IMR-90 (cell line): Measurements from ENCODE around the gene HECW1. TPM values are rescaled to one million over a fixed set of nuclear protein-coding genes. Genes with fewer than 3 reads are reported as not detected.

Source experiments
- ATAC-seq: fragments of 200-7000 bp; cut with Tn5 transposase; 2 replicates; pipeline ENCODE4 v1.9.1; 2020; ENCODE audit warnings: low read depth, mild to moderate bottlenecking, moderate library complexity
- BruUV-seq: library from RNA; stranded (reverse); fragments of 400-500 nt; replicated peaks from 2 replicates; lab custom pipeline; 2021; lab: Mats Ljungman, UMichigan
- CTCF ChIA-PET: fragments of 300-600 bp; formaldehyde crosslinking; extraction: SDS; loops from one replicate; lab custom pipeline; 2021; ENCODE audit warnings: antibody characterized with exemption; lab: Yijun Ruan, JAX
- POLR2A ChIA-PET: fragments of 300-600 bp; sonication (Branson Sonifier 250); formaldehyde crosslinking; loops from one replicate; lab custom pipeline; 2022; ENCODE audit warnings: antibody characterized with exemption; ENCODE audit not compliant: unreplicated experiment; lab: Charles Lee
- DNase-seq: peaks from one replicate; pipeline ENCODE4 v3.0.0; 2013
- H2AFZ ChIP-seq: replicated peaks from 2 replicates; pipeline ENCODE3; 2013; ENCODE audit warnings: low read length, mild to moderate bottlenecking; ENCODE audit not compliant: poor library complexity
- H2AK5ac ChIP-seq: 2 replicates; pipeline ENCODE4 v1.6.1; 2013; ENCODE audit warnings: low read depth, low read length, inconsistent platforms
- H2AK9ac ChIP-seq: replicated peaks from 2 replicates; pipeline ENCODE3; 2013; ENCODE audit warnings: mild to moderate bottlenecking, low read depth, low read length, moderate library complexity; ENCODE audit not compliant: poor library complexity
- H2BK120ac ChIP-seq: 2 replicates; pipeline ENCODE4 v1.6.1; 2013; ENCODE audit warnings: low read depth, low read length, inconsistent platforms
- H2BK15ac ChIP-seq: 3 replicates; pipeline ENCODE4 v1.6.1; 2013; ENCODE audit warnings: low read depth, low read length, inconsistent platforms
- H2BK20ac ChIP-seq: 2 replicates; pipeline ENCODE4 v1.6.1; 2013; ENCODE audit warnings: low read depth, mild to moderate bottlenecking, inconsistent platforms, low read length, moderate library complexity
- H2BK5ac ChIP-seq: 2 replicates; pipeline ENCODE4 v1.6.1; 2013; ENCODE audit warnings: mild to moderate bottlenecking, low read depth, low read length, inconsistent platforms; ENCODE audit not compliant: poor library complexity, severe bottlenecking
- H3K14ac ChIP-seq: replicated peaks from 2 replicates; pipeline ENCODE4 v1.6.1; 2013; ENCODE audit warnings: low read depth, low read length, inconsistent platforms
- H3K18ac ChIP-seq: 2 replicates; pipeline ENCODE4 v1.6.1; 2013; ENCODE audit warnings: low read depth, low read length, control low read depth
- H3K23ac ChIP-seq: 2 replicates; pipeline ENCODE4 v1.6.1; 2013; ENCODE audit warnings: low read depth, low read length, inconsistent platforms
- H3K27ac ChIP-seq: 2 replicates; pipeline ENCODE4 v1.5.1; 2013; ENCODE audit warnings: mild to moderate bottlenecking, control low read depth, low read length; ENCODE audit not compliant: insufficient read depth
- H3K27me3 ChIP-seq: 2 replicates; pipeline ENCODE4 v1.6.1; 2013; ENCODE audit warnings: low read length; ENCODE audit not compliant: control insufficient read depth, insufficient read depth
- H3K36me3 ChIP-seq: 2 replicates; pipeline ENCODE4 v1.6.1; 2013; ENCODE audit warnings: low read length, mixed read lengths; ENCODE audit not compliant: control insufficient read depth, insufficient read depth
- H3K4ac ChIP-seq: 2 replicates; pipeline ENCODE4 v1.6.1; 2013; ENCODE audit warnings: low read depth, low read length, inconsistent platforms
- H3K4me1 ChIP-seq: 2 replicates; pipeline ENCODE4 v1.6.1; 2013; ENCODE audit warnings: low read length, mixed read lengths; ENCODE audit not compliant: control insufficient read depth, insufficient read depth
- H3K4me2 ChIP-seq: 2 replicates; pipeline ENCODE4 v1.6.1; 2013; ENCODE audit warnings: low read depth, mild to moderate bottlenecking, control low read depth, low read length, moderate library complexity
- H3K4me3 ChIP-seq: 2 replicates; pipeline ENCODE4 v1.5.1; 2013; ENCODE audit warnings: low read depth, mild to moderate bottlenecking, control low read depth, low read length, moderate library complexity; ENCODE audit not compliant: insufficient read depth
- H3K56ac ChIP-seq: 2 replicates; pipeline ENCODE4 v1.6.1; 2013; ENCODE audit warnings: low read length, inconsistent platforms; ENCODE audit not compliant: insufficient read depth; ENCODE audit errors: extremely low read depth
- H3K79me1 ChIP-seq, 2 experiments: 2 replicates each; pipeline ENCODE4 v1.6.1; 2013; ENCODE audit warnings: low read length in 2 of 2, inconsistent platforms in 1 of 2, low read depth in 1 of 2
- H3K9ac ChIP-seq: 2 replicates; pipeline ENCODE4 v1.6.1; 2013; ENCODE audit warnings: low read depth, low read length, control low read depth
- H3K9me1 ChIP-seq: 2 replicates; pipeline ENCODE4 v1.6.1; 2013; ENCODE audit warnings: low read length, inconsistent platforms; ENCODE audit not compliant: insufficient read depth
- H3K9me3 ChIP-seq: 2 replicates; pipeline ENCODE4 v1.6.1; 2013; ENCODE audit warnings: low read length; ENCODE audit not compliant: control insufficient read depth, insufficient read depth
- H4K20me1 ChIP-seq: 2 replicates; pipeline ENCODE4 v1.6.1; 2013; ENCODE audit warnings: low read length, inconsistent platforms; ENCODE audit not compliant: insufficient read depth
- H4K5ac ChIP-seq: 2 replicates; pipeline ENCODE4 v1.6.1; 2013; ENCODE audit warnings: mild to moderate bottlenecking, low read depth, low read length, control low read depth
- H4K8ac ChIP-seq, 2 experiments: 2 replicates each; pipeline ENCODE4 v1.6.1; 2013; ENCODE audit warnings: low read depth in 2 of 2, low read length in 2 of 2, control low read depth in 1 of 2, inconsistent platforms in 1 of 2
- H4K91ac ChIP-seq: 2 replicates; pipeline ENCODE4 v1.6.1; 2013; ENCODE audit warnings: low read depth, low read length, inconsistent platforms; ENCODE audit not compliant: insufficient read depth
- BHLHE40 ChIP-seq: fragments of 150-350 bp; IDR thresholded peaks from 2 replicates; pipeline ENCODE4 v1.6.1; 2016; ENCODE audit warnings: mild to moderate bottlenecking, low read depth, low read length
- CEBPB ChIP-seq: IDR thresholded peaks from 2 replicates; pipeline ENCODE4 v1.6.1; 2012; ENCODE audit warnings: low read depth, low read length, improper control_type of control experiment
- MAFK ChIP-seq: IDR thresholded peaks from 2 replicates; pipeline ENCODE4 v1.6.1; 2012; ENCODE audit warnings: low read depth, low read length, improper control_type of control experiment
- NFE2L2 ChIP-seq: fragments of 150-350 bp; IDR thresholded peaks from 2 replicates; pipeline ENCODE4 v1.6.1; 2016; ENCODE audit warnings: low read depth, mild to moderate bottlenecking, low read length
- POLR2A ChIP-seq: IDR thresholded peaks from 2 replicates; pipeline ENCODE4 v1.6.1; 2012; ENCODE audit warnings: mild to moderate bottlenecking, low read depth, low read length
- RAD21 ChIP-seq: IDR thresholded peaks from 2 replicates; pipeline ENCODE4 v1.6.1; 2012; ENCODE audit warnings: low read length, improper control_type of control experiment
- RFX5 ChIP-seq: IDR thresholded peaks from 2 replicates; pipeline ENCODE4 v1.8.0; 2012; ENCODE audit warnings: low read depth, mild to moderate bottlenecking, low read length, moderate library complexity
- WGBS, 2 experiments: methylation state at CpG; one replicate each; pipeline versions ENCODE4 v1.1.5 to v1.1.7; 2013; ENCODE audit warnings: missing lambda C conversion rate in 2 of 2; ENCODE audit not compliant: insufficient read length in 1 of 2; ENCODE audit errors: extremely low coverage in 2 of 2; 5-methylcytosine and 5-hydroxymethylcytosine counted together
- dilution Hi-C: fragments of 300-500 bp; cut with HindIII; formaldehyde crosslinking; loops from one replicate; pipeline ENCODE4 v1.14.3; 2018; ENCODE audit warnings: low sequenced_read_pairs; ENCODE audit not compliant: unreplicated experiment
- in situ Hi-C: fragments of 300-500 bp; cut with MboI; formaldehyde crosslinking; loops from 3 replicates; pipeline ENCODE4 v1.14.3; 2019; ENCODE audit warnings: low sequenced_read_pairs, inconsistent platforms, mixed read lengths
- intact Hi-C: fragments of 100-400 bp; cut with micrococcal nuclease; formaldehyde crosslinking; loops from 2 replicates; pipeline ENCODE4 v1.10.0; 2022
- polyA plus RNA-seq, 3 experiments: library from polyadenylated mRNA; depleted of rRNA; stranded (reverse); fragments of >200 nt; gene quantifications; 2 replicates each; pipeline ENCODE4 v1.2.3, GENCODE V29; 2012; ENCODE audit warnings: low replicate concordance in 1 of 3
- total RNA-seq: library from RNA; depleted of rRNA; stranded (reverse); fragments of >200 nt; gene quantifications from 2 replicates; pipeline ENCODE4 v1.2.3, GENCODE V29; 2012
- TF ChIP-seq, protein P1 (sequence below): fragments of 150-350 bp; IDR thresholded peaks from 2 replicates; pipeline ENCODE4 v1.6.1; 2017; ENCODE audit warnings: mild to moderate bottlenecking, antibody characterized with exemption, low read length, low read depth

Gene HECW1
- total and polyA plus RNA-seq, 2 of the 4 experiments (the other 2 are of a cell fraction) = 0.56 to 1.3 TPM

GRCh38 chr7:43384616-43385308 is 272.3 kb downstream of the HECW1 start:
- no peak for ATAC-seq
- no peak overlapping the region for H3K9ac ChIP-seq
- BruUV-seq = no TSS peak
- no peak overlapping the region for H3K4me2 ChIP-seq
- WGBS, 2 experiments = no CpG with 5 or more reads among the region's 8 CpGs
- H3K9me3 ChIP-seq = no peaks in the 10 kb centered on the region
- no peak overlapping the region for H4K8ac ChIP-seq
- no peak overlapping the region for H2BK120ac ChIP-seq
- H2AK9ac ChIP-seq = no peak overlapping the region
- no peak overlapping the region for H3K23ac ChIP-seq
- CTCF ChIA-PET = no interaction called here
- no peak overlapping the region for H3K56ac ChIP-seq
- no peaks in the 10 kb centered on the region for H4K20me1 ChIP-seq
- dilution Hi-C loops (no loop called here), intact Hi-C loops (no loop called here), in situ Hi-C loops (no loop called here)
- H3K14ac ChIP-seq = no peak overlapping the region
- no peak overlapping the region for H2BK15ac ChIP-seq
- no peak overlapping the region for H4K91ac ChIP-seq
- TF ChIP-seq POLR2A (no peak), RAD21 (no peak), NFE2L2 (no peak), RFX5 (no peak), CEBPB (no peak), BHLHE40 (no peak), MAFK (no peak)
- TF ChIP-seq, protein P1, sequence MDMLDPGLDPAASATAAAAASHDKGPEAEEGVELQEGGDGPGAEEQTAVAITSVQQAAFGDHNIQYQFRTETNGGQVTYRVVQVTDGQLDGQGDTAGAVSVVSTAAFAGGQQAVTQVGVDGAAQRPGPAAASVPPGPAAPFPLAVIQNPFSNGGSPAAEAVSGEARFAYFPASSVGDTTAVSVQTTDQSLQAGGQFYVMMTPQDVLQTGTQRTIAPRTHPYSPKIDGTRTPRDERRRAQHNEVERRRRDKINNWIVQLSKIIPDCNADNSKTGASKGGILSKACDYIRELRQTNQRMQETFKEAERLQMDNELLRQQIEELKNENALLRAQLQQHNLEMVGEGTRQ = no peak
- no peak overlapping the region for H2BK20ac ChIP-seq
- H3K4ac ChIP-seq = no peak overlapping the region
- H3K36me3 ChIP-seq = no peaks in the 10 kb centered on the region
- no peak overlapping the region for H4K5ac ChIP-seq
- H3K18ac ChIP-seq = no peak overlapping the region
- H2AFZ ChIP-seq = no peak overlapping the region
- no peak overlapping the region for H2BK5ac ChIP-seq
- H3K27me3 ChIP-seq = no peaks in the 10 kb centered on the region; the same call in 1 of the 2 replicates
- H3K4me3 ChIP-seq = no peak overlapping the region
- H3K4me1 ChIP-seq = no peaks in the 10 kb centered on the region
- no peak overlapping the region for H2AK5ac ChIP-seq
- POLR2A ChIA-PET = no interaction called here
- no peaks in the 10 kb centered on the region for H3K79me1 ChIP-seq
- no peak for DNase-seq
- no peaks in the 10 kb centered on the region for H3K9me1 ChIP-seq
- no peak overlapping the region for H3K27ac ChIP-seq
